ENCODE data around the gene ARMH4.
"Not testable (repeated sequence)": the region's sequence is repeated elsewhere in the genome, so short reads cannot be mapped to it uniquely, and the experiment has no call there.

The ARMH4 gene

DNA sequence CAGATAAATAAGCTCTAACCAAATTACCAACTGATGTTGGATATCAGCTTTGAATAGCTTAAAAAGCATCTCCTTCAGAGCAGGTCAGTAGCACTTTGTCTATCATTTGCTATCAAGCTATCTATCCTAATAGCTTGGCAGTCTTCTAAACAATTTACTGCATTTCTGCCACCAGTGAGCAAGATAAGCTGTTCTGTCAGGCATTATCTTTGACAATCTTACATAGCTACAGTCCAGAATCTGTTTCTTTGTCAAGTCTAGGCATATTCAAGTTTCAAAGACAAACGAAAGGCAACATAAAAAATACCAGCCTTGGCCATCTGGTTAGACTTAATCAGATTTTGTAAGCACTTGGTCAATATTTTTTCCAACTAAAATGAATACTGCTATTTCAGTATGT is 5.6 kb downstream of the ARMH4 start:
- no peak for DNase-seq

DNA sequence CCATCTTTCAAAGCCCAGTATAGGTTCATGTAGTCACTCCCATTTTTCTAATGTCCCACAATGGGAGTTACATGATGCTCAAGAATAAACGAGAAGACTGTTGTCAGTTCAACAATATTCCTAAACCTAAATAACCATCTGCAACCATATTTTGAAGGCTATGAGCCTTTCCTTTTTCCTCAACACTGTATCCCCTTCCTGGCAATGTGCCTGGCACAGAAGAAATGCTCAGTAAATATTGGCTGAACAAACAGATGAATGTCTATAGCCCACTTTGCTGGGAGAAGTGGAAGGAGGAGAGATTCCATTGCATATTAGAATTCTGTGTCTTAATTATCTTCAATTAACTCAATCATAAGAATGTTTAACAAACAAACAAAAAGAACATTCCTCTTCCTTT is 6.1 kb downstream of the ARMH4 start:
- no peak for DNase-seq

DNA sequence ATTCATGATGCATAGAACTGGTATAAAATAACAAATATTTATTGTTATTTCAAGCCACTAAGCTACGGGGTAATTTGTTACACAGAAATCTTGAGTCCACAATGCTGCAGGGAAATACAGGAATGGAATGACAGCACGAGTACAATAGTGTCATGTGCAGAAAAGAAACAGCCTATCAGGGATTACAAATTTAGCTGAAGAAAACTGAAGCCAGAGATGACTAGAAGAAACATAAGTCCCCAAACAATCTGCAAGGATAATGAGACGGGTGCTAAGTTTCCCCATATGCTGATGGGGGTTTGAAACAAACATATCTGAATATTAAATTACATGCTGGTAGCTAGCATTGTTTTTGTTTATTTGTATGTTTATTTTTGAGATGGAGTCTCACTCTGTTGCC is 8.9 kb downstream of the ARMH4 start:
- DNase-seq: no peak

DNA sequence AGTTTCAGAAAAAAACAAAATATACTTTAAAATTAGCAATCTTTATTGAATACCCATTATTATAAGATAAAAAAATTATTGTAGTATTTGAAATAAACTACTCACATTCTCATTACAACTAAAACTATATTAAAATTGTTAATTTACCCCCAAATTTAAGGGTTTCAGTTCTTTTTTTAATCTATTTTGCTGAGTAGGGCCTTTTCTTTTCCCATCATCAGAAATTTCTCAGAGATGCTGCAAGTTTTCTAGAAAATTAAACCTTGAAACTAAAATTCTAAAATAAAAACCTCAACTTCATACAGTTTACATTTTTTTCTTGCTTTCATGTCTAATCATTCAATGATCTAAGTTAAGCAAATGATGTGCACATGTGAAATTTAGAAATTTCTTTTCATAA is 10.1 kb downstream of the ARMH4 start:
- DNase-seq: no peak

DNA sequence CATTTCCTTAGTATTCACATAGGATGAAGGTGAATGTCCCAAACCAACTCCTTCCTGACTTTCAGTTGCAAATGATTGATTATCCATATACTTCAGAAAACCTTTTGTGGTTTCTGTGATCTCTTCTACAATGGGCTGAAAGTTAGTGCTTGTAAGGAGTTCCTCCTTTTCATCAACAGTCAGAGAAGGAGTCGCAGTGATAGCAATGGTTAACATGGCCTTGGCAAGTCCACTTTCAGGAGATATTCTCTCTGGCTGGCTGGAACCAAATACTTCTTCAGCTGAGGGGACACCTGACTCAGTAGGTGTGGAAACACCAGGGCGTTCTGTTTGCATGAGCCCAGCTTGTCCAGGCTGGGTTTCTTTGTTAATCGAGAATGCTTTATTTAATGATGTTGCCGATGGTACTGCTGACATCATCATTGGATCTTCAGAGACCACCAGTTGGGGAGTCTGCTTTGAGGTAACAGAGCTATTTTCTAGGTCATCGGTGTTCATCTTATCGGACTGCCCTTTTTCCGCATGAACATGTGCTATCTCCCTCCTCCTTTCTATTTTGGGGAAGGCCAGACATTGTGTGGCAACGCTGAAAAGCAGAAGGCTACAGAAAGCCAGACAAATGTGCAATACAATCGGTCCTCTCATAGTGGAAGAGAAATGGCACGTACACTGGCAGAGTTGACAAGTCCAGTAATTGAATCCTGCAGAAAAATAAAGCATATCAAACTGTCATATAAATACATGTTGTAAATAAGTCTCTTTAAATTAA is 13.1 kb downstream of the ARMH4 start:
- peak in 5 of 14 donors; percentile 7 to 28 (median 15) for DNase-seq

DNA sequence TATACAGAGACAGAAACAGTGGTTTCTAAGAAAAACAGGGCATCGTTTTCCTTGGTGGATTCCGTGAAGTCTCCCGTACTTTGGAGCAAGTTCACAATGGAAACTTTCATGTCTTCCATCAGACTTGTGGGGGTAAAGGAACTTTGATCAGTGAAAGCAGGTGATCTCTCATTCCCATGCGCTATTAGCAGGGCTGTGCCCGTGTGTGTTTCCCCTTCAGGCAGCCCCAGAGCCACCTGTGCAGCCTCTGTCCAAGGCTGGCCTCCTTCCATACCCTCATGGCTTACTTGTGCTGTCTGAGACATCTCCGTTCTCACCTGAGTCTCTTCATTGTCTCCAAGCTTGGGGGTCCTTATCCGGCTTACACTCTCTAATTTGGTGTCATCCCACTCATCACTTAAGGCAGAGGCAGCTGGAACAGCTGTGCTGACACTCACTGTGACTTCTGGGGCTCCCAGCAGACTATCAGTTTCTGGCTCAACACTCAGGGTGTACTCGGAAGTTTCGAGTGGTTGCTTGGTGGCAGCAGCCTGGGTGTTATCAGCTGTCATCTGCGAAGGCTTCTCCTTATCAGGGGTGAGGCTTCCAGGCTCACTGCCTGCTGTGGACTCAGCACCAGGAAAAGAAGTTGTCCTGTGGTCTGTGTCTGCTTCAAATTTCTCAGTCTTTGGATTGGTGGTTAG is 13.8 kb downstream of the ARMH4 start:
- DNase-seq: no peak

DNA sequence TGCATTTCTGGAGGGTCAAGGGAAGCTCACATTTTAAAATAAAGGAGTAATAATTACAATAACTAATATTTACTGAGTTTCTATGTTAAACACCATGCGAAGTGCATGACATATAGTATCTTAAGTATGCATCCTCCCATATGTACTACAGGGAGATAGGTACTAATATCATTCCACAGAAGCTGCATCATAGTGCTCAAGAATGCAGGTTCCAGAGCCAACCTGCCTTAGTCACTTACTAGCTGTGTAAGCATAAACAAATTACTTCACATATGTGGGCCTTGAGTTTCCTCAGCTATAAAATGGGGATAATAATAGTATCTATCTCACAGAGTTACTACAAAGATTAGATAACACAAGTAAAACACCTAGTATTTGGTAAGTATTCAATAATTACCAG is 18.3 kb downstream of the ARMH4 start:
- DNase-seq: no peak

DNA sequence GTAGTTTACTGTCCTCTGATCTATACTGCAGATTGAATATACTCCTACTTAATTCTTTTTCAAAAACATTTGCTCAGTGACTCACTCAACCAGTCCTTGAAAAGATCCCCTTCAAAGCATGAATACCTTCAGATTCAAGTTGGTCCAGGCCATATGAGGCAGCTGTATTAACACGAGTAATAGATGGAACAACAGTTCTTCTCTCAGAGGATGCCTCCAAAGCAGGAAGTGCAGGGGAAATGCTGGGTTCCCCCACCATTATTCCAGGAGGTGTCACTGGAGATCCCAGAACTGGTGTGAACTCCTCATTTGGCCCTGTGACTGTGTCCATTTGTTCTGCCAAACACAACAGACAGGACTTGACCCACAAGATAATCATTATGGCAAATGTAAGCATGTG is 20.6 kb downstream of the ARMH4 start:
- DNase-seq: no peak

DNA sequence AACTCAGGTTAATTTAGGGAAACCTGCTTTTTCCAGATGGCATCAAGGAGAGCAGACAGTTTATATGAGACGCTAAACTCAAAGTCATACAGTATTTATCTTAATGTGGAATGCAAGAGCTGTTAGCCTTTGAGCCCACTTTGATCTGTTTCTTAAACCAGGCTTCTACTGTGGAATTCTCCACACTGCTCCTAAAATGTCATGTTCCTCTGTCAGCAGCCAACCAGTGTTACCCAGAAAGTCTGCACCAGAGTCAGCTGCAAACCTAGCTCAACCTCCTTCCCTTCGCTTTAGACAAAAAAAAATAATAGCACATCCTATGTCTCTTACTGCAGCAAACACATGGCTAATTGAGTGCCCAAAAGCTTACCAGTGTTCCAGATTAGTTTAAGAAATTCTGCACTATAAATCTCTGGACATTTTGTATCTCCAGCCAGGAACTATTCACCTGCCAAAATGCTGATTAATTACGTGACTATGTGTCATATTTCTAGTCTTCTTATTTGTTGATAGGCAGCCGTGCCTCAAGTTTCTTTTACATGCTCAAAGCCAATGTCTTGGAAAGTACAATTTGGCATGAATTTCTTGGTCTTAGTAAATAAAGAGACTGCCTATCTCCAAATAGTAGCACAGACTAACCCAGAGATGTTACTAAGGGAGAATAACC is 21.8 kb downstream of the ARMH4 start:
- no peak for DNase-seq

DNA sequence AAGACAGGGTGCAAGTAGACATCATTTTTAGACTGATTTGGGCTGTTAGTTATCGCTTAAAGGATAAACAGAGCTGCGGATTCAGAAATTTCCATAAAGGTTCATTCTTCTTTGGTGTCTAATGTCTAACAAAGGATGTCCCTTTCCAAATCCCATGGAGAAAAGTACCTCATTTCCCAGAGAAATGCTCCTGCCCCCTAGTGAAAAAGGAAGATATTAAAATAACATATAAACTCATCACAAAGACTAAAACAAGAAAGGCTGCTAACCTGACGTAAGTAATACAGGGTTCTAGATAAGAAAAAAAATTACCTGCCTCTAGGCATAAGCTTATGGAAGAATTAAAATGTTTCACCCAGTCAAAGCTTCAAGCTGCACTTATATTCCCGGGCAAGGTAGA is 22.8 kb downstream of the ARMH4 start:
- no peak for DNase-seq

DNA sequence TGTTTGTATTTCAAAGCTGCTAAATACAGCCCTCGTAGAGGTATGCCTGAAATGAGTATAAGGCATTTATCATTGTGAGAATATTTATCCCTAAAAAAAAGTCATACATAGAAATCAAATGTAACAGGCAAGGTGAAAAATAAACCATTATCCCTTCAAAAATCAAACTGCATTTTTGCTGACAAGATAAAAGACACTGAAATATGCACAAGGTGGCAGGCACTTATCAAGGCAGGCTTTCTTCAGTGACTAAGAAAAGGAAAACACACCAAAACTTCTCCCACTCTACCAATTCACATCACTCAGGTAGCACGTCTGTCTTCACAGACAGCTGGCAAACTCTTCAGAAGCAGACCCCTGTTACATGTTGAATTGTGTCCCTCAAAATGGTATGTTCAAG is 23.6 kb downstream of the ARMH4 start:
- no peak for DNase-seq

DNA sequence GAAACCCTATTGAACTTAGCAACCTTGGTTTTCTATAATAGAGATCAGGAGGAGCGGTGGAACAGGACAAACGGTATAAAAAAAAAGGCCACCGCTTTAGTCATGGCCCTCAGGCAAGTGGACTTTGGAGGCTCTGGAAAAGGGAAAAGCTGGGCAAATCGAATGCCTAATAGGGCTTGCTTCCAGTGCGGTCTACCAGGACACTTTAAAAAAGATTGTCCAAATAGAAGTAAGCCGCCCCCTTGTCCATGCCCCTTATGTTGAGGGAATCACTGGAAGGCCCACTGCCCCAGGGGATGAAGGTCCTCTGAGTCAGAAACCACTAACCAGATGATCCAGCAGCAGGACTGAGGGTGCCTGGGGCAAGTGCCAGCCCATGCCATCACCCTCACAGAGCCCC is 29.5 kb downstream of the ARMH4 start:
- not testable (repeated sequence) for DNase-seq

DNA sequence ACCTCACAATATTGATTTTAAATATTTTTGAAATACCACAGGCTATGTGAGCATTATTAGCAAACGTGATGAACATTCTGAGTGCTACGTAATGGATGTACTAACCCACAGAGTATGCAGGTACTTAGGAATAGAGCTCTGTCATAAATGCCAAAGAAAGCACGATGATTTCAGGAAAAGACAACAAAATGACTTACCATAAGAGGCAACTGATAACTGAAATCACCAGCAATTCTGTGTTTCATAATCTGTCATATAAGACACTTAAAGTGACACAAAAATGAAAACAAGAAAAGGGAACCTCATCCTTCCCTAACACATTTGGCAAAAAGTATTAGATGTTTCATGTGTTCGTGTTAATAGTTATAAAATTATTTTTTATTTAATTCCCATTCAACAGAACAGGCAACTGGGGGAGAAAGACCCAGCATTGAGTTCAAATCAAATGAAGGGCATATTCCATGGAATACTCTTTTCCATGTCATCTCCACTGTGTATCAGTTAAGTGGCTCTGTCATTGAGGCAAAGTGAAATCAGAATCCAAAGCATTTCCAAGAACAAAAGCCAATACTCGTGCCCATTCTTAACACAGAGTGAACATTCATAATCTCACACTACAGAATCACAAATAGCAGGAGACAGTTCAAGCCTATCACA is 30.4 kb downstream of the ARMH4 start:
- no peak for DNase-seq

DNA sequence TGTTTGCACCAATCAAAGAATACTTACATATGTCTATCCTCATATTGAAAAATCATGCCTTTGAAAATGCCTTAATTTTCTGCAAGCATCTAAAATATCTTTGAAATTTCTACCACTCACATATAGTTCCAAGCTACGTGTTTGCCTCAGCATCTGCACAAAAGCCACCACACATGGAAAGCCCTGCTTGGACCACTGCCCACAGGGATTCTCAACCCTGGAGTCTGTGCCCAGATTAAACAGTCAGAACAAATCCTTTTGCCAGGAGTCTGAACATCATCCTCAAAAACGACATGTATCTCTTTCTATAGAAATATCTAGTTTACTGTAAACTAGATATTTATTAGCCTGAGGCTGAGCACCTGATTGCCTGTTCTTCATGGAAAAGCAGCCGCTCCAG is 32.6 kb downstream of the ARMH4 start:
- no peak for DNase-seq

DNA sequence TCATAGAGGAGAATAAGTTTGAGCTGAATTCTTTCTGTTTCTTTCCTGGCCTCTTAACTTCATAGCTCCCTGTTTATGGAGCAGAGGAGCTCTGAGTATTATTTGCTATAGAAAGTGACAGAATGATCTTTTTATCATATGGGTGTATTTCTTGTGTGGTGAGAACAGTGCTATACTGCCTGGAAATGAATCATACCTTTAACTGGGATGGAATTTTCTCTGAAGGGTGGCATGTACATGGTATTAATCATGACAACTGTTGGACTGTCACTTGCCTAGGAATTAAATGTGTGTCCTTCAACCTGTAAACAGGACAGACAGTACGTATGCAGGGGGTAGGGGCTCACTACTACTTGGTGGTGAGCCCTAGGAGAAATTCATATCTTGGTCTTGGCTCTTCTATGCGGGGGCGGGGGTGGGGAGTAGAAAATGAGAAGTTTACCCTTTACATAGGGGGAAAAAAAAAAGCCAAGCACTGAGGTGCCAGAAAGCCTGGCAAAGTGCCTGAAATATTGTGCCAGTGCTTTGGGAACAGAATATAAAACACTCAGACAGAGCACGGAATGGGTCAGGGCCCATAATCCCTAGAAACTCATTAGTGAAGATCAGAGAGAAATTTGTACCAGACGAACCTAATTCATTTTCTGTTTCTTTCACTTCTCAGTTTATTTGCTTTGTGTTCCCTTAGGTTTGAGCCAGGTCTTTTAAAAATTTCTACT is 33.8 kb downstream of the ARMH4 start:
- DNase-seq: peak in 1 of 14 donors; percentile 21

DNA sequence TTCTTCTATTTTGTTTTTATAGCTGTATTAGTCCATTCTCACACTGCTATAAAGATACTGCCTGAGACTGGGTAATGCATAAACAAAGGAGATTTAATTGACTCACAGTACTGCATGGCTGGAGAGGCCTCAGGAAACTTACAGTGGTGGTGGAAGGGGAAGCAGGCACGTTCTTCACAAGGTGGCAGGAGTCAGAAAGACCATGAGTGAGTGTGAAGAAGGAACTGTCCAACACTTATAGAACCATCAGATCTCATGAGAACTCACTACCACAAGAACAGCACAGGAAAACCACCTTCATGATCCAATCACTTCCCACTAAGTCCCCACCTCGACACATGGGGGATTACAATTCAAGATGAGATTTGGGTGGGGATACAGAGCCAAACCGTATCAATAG is 42.3 kb downstream of the ARMH4 start:
- DNase-seq: no peak

DNA sequence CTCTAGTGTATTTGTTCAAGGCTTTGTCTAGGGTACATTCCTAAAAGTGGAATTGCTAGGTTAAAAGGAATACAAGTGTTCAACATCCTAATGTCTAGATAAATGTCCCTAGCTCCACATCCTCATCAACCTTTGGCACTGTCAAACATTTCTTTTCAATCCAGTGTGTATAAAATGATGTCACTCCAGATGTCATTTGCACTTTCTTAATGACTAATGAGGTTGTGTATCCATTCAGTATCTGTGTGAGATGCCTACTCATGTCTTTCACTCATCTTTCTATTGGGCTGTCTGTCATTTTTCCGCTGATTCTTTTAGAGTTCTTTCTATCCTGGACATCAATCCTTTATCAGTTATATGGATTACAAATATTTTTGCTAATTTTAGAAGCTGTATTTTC is 43.3 kb downstream of the ARMH4 start:
- DNase-seq: no peak

DNA sequence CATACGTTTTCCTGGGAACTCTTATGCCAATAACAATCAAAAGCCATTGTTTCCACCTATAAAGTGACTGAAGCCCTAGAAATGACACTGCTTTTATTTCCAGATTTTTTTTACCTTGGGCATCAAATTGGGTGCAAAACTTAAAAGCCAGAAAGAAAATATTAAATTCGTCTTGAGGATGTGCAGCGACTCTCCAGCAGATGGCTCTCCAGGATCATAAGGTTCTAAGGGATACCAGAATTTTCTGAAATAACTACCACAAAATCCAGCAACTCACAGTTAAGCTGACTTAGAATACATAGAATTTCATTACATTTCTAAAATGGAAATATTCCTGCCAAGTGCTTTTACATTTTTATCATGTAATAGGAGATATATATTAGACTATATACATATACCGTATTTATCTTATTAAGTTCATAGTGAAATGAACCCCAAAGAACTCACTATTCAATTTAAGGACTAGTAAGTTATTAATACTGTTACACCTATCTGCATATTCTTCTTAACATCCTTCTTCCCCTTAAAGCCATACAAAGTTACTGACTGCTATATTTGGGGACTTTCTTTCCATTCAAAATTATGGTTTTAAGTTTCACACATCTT is 44.0 kb downstream of the ARMH4 start:
- peak in 4 of 14 donors; percentile 1 to 30 (median 8) for DNase-seq

DNA sequence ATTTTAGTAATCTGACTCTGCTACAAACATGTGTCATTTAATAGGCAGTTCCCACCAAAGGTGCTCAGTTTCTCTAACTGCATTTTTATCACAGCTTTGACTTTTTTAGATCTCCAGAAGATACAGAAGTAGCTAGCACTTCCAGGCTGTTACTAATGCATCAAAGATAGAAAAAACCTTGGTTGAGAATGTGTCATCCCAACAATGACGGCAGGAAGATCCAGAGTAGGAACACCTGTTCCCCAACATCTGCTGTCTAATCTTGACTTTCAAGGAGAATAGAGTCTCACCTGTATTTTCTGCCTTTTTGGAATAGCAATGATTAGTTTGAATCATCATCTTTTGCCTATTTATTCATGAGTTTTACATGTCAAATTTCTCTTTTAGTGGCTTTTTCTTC is 45.0 kb downstream of the ARMH4 start:
- DNase-seq: no peak

DNA sequence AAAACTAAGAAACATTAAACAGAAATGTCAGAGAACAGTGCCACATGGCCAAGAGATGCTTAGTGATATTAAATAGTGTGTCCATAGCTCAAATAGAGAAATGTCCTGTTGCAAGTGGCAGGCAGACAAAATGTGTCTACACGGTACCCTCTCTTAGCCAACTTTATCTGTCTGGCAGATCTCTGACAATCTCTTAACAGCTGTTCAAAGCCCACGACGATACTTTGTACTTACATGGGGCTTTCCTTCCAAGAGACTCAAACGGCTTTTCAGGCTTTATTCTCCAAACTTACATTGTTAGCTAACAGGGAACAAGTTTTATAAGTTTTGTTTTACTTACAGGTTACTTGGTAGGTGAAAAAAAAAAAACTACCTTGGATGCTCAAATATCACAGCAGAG is 45.6 kb downstream of the ARMH4 start:
- DNase-seq: no peak

DNA sequence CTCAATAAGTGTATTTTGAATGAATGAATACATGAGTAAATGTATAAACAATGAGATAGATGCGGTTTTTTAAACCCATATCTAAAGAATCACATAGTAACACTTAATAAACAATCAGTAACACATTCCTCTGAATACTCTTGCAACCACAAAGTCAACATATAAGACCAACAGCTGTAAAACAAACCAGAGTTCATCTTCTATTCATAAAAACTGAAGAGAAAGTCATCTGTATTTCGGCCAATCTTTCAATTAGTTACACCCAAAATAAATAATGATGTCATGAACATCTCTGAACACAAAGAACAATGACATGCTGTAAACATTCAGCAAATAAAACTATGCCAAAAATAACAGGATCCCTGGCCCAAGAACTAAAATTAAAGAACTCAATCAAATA is 47.2 kb downstream of the ARMH4 start:
- DNase-seq: no peak

DNA sequence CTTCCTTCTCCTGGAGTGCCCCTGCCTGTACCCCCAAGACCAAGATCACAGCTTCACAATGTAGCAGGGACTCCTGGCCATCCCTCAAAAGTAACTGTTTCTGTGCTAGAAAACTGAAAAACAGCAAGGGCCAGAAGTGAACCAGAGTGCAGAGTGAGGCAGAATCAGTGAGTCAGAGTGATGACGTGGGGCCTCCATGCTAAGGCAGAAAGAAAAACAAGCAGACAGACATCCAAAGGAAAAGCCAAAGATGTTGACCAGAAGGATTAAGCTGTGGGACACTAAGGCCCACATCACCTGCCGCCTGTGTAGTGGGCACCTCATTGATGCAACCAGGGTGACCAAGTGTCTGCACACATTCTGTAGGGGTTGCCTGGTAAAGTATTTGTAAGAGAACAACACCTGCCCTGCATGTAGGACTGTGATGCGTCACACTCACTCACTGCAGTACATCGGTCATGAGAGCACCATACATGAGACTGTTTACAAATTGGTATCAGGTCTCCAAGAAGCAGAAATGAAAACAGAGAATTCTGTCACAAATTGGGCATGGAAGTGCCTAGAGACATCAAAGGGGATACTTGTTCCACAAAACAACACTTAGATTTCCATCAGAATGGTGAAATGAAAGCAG is 51.2 kb downstream of the ARMH4 start:
- no peak for DNase-seq

Measured in C1 segment of cervical spinal cord (tissue), 14 donors.